MG63 (cell line): Measurements from ENCODE around the gene ANKRD42. TPM values are rescaled to one million over a fixed set of nuclear protein-coding genes. Genes with fewer than 3 reads are reported as not detected.

Experiments
- DNase-seq: peaks from one replicate; pipeline ENCODE4 v3.0.0-alpha.2; 2020
- H3K27me3 ChIP-seq: fragments of 250-450 bp; sonication (Bioruptor Pico); 2 replicates; pipeline ENCODE4 v1.5.1; 2020; ENCODE audit warnings: mild to moderate bottlenecking, moderate library complexity
- H3K36me3 ChIP-seq: fragments of 250-450 bp; sonication (Bioruptor Pico); 2 replicates; pipeline ENCODE4 v1.5.1; 2020; ENCODE audit warnings: mild to moderate bottlenecking, moderate library complexity
- H3K4me3 ChIP-seq: fragments of 250-450 bp; sonication (Bioruptor Pico); 2 replicates; pipeline ENCODE4 v1.5.1; 2020; ENCODE audit warnings: mild to moderate bottlenecking, moderate library complexity
- H3K9me3 ChIP-seq: fragments of 250-450 bp; sonication (Bioruptor Pico); 2 replicates; pipeline ENCODE4 v1.5.1; 2020; ENCODE audit warnings: mild to moderate bottlenecking, moderate library complexity
- total RNA-seq: library from RNA; depleted of rRNA; stranded (reverse); fragments of >200 nt; shearing (Covaris generic); gene quantifications from 2 replicates; pipeline ENCODE4 v1.2.3, GENCODE V29; 2014; ENCODE audit warnings: low replicate concordance; rRNA removed

ANKRD42 gene
- total RNA-seq = 6.1 and 12.4 TPM in 2 replicates

DNA sequence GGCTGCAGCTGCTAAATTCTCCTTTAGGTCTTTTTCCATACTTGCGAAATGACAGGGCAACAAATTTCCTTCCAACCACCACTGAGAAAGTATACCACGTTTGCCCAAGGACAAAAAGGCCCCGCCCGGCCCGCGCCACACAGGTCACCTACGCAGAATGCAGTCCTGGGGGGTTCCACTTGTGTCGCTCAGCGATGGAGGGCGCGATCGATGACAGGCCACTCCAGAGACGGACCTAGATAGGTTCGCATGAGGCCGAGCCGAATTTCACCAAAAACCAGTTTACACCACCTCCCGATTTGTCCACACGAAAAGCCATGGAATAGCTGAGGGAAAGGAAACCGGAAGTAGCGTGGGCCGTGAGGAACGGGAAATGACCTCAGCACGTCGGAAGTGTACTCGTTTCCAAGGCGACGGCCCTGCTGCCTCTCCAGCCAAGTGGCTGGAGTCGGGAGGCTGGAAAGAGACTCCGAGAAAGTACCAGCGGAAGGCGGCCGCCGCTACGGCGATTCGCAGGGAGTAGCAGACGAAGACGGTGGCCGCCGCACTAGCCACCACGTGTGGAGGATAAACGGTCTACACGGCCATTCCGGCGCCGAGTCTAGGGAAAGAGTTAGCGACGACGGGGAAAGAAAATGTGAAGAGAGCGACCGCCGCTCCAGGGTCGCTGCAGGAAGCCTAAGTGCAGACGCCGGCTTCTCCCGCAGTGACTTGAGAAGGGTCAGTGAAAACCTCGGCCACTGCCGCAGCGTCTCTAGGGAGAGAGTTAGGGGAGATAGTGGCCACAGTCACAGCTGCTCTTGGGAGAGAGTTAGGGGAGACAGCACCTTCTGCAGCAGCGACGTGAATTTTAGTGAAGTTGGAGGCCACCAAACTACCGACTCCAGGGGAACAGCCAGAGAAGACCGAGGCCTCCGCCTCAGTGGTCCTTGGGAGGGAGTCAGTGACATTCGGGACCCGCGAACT lies at the start of gene ANKRD42:
TSS of gene ANKRD42 (plus strand) at position 398 of the 966 bp plus-strand sequence. CDS start 959 bp downstream, outside the sequence.
- DNase-seq = peak; percentile 93
- Histone ChIP-seq H3K27me3 (no peaks in the 10 kb centered on the region), H3K9me3 (no peaks in the 10 kb centered on the region), H3K36me3 (peaks cover 26% of the 10 kb centered on the region), H3K4me3 (peak within 1 kb of the TSS; percentile 83)

GRCh38 chr11:83147895-83148294 lies 45.6 kb upstream of the ANKRD42 start:
- Histone ChIP-seq H3K9me3 (no peaks in the 10 kb centered on the region), H3K36me3 (no peaks in the 10 kb centered on the region), H3K4me3 (no peak overlapping the region), H3K27me3 (no peaks in the 10 kb centered on the region)
- peak; percentile 27 for DNase-seq

GRCh38 chr11:83150450-83150849 lies 43.1 kb upstream of the ANKRD42 start:
- no peak for DNase-seq
- Histone ChIP-seq H3K4me3 (no peak overlapping the region), H3K36me3 (no peaks in the 10 kb centered on the region)

DNA sequence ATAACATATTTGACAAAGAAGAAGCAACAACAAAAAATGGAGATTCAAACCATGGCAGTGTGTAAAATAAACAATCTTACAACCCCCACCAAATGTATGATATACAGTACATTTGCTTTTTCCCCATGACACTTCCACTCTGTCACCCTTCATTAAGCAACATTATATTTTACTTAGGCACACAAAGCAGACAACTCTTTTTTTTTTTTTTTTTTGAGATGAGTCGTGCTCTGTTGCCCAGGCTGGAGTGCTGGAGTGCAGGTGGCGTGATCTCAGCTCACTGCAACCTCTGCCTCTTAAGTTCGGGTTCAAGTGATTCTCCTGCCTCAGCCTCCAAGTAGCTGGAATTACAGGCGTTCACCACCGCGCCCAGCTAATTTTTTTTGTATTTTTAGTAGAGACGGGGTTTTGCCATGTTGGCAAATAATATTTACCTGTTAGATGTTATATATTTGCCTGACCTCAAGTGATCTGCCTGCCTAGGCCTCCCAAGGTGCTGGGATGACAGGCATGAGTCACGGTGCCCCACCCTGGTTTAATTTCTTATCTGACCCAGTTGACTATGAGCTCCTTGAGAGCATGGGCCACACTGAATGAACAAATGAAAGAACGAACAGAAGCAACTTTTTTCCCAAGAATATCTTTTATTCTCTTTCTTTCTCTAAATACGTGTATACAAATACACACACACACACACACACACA lies 42.1 kb upstream of the ANKRD42 start:
- no peaks in the 10 kb centered on the region for H3K36me3 ChIP-seq
- no peak for DNase-seq

More at GRCh38 chr11:83150450-83150849, 43.1 kb upstream of the ANKRD42 start:
- no peaks in the 10 kb centered on the region for H3K9me3 ChIP-seq
- H3K27me3 ChIP-seq = no peaks in the 10 kb centered on the region

DNA sequence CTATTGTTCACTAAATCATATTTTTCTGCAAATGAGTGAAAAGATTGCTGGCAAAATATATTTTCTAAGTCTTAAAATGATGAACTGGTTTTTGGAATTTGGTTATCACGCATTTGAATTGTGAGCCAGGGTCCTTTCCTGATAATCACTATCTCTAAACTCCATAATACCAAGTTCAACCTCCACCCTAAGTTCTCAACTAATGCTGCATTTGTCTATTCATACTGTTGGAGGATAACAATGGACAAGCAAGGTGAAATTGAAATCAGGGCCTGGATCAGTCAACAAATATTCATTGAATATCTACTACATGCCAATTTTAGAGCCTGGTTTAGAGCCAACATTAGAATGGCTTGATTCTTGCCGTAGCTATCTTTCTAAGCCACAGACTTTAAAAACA lies 41.2 kb upstream of the ANKRD42 start:
- DNase-seq = no peak
- no peak overlapping the region for H3K4me3 ChIP-seq
- no peaks in the 10 kb centered on the region for H3K9me3 ChIP-seq
- H3K27me3 ChIP-seq = no peaks in the 10 kb centered on the region
- H3K36me3 ChIP-seq = peaks cover 2% of the 10 kb centered on the region; the same call in 1 of the 2 replicates

More for the DNA sequence above, 42.1 kb upstream of the ANKRD42 start:
- Histone ChIP-seq H3K9me3 (no peaks in the 10 kb centered on the region), H3K4me3 (no peak overlapping the region), H3K27me3 (no peaks in the 10 kb centered on the region)

DNA sequence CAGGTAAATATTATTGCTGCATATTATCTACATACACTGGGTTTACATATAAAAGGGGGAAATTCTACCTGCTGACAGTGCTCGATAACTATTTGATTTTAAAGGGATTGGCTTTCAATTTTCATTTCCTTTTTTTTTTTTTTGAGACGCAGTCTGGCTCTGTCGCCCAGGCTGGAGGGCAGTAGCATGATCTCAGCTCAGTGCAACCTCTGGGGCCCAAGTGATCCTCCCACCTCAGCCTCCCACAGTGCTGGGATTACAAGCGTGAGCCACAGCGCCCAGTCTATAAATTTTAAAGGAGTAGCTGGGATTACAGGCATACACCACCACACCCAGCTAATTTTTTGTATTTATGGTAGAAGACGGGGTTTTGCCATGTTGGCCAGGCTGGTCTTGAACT lies 39.7 kb upstream of the ANKRD42 start:
- Histone ChIP-seq H3K9me3 (no peaks in the 10 kb centered on the region), H3K36me3 (peaks cover 12% of the 10 kb centered on the region), H3K4me3 (no peak overlapping the region), H3K27me3 (no peaks in the 10 kb centered on the region)
- no peak for DNase-seq

GRCh38 chr11:83156144-83156995 lies 37.1 kb upstream of the ANKRD42 start:
- no peaks in the 10 kb centered on the region for H3K9me3 ChIP-seq
- H3K36me3 ChIP-seq = peaks cover 36% of the 10 kb centered on the region
- H3K27me3 ChIP-seq = no peaks in the 10 kb centered on the region
- peak overlapping the region; percentile 59 for H3K4me3 ChIP-seq
- peak; percentile 98 for DNase-seq

- peaks cover 43% of the 10 kb centered on the region for H3K36me3 ChIP-seq
- H3K9me3 ChIP-seq = no peaks in the 10 kb centered on the region
- H3K4me3 ChIP-seq = peak within 1 kb of the TSS; percentile 97
- no peak for DNase-seq
- H3K27me3 ChIP-seq = no peaks in the 10 kb centered on the region
These were observed 36.4 kb upstream of the ANKRD42 start, which contains the start of gene PCF11 for GRCh38 chr11:83156996-83157593. TSS of gene PCF11 (plus strand) at chr11:83157131. CDS start at chr11:83157440, 309 bp downstream.

GRCh38 chr11:83157594-83158356 lies 35.7 kb upstream of the ANKRD42 start:
- Histone ChIP-seq H3K36me3 (peaks cover 45% of the 10 kb centered on the region), H3K27me3 (no peaks in the 10 kb centered on the region), H3K9me3 (no peaks in the 10 kb centered on the region), H3K4me3 (peak overlapping the region; percentile 97)
- DNase-seq = peak; percentile 63

- Histone ChIP-seq H3K9me3 (no peaks in the 10 kb centered on the region), H3K4me3 (peak overlapping the region; percentile 97), H3K36me3 (peaks cover 51% of the 10 kb centered on the region), H3K27me3 (no peaks in the 10 kb centered on the region)
- no peak for DNase-seq
These were observed 35.1 kb upstream of the ANKRD42 start for GRCh38 chr11:83158357-83158786.

DNA sequence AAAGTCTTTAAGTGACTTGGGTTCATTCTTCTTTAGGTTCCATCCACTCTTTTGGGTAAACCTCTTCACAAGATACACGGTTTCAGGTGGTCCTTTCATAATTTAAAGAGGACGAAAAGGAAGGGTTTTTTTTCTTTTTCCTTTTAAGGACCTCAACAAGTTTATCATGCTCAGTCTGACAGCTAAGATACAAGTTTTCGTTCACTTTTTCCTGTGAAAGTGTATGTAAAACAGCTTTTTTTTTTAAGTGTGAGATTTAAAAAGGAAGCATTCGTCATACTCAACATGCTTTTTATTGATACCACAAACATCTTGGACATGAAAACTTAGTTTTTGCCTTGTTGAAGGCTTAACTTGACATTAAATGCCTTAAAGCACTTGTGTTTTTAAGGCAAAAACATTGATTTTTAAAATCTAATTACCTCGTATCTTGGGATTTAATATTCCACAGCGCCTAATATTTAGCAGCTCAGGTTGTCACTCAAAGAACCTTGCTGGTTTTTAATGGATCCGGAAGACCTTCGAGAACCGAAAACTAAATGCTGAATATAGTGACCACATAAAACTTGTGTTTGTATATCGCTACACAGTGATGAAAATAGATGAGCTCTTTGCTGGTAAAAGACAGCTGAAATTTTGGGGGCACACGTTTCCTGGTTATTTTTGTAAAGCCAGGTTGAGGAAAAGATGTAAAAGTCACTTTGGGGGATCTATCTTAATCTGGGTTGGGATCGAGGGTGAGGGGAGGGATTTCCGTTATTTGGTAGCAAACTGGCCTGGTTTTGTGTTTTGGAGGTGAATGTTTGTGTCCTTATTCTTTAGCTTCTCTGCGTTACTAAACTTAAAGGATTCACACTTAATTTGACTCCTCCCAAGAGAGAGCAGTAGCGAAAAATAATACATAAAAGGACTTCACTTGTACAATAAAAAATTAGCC lies 34.3 kb upstream of the ANKRD42 start:
- Histone ChIP-seq H3K27me3 (no peaks in the 10 kb centered on the region), H3K4me3 (peak overlapping the region; percentile 97), H3K36me3 (peaks cover 60% of the 10 kb centered on the region), H3K9me3 (no peaks in the 10 kb centered on the region)
- DNase-seq = no peak

- DNase-seq = no peak
- Histone ChIP-seq H3K4me3 (peak overlapping the region; percentile 97), H3K36me3 (peaks cover 69% of the 10 kb centered on the region), H3K9me3 (no peaks in the 10 kb centered on the region), H3K27me3 (no peaks in the 10 kb centered on the region)
These were observed 33.3 kb upstream of the ANKRD42 start for GRCh38 chr11:83159902-83160865.

GRCh38 chr11:83161610-83162199 lies 31.8 kb upstream of the ANKRD42 start:
- peaks cover 85% of the 10 kb centered on the region for H3K36me3 ChIP-seq

More at GRCh38 chr11:83161610-83162199, 31.8 kb upstream of the ANKRD42 start:
- H3K9me3 ChIP-seq = no peaks in the 10 kb centered on the region
- DNase-seq = no peak
- H3K27me3 ChIP-seq = no peaks in the 10 kb centered on the region
- no peak overlapping the region; the same call in 1 of the 2 replicates for H3K4me3 ChIP-seq
